OCI-LY7 (cell line): Measurements from ENCODE around the gene CEP162.

ENCODE experiments used
- EZH2phosphoT487 ChIP-seq: fragments of 200-600 bp; sonication (generic); IDR thresholded peaks from 2 replicates; pipeline ENCODE4 v1.6.1; 2018; ENCODE audit warnings: low read depth, borderline replicate concordance, mild to moderate bottlenecking, mixed run types, antibody characterized with exemption, low read length, moderate library complexity, mixed read lengths
- TF ChIP-seq, protein P1 (sequence below): fragments of 200-600 bp; sonication (generic); conservative IDR thresholded peaks from 2 replicates; pipeline ENCODE4 v1.5.1; 2014; ENCODE audit warnings: mild to moderate bottlenecking, antibody characterized with exemption, low read length, moderate library complexity, mixed read lengths

DNA sequence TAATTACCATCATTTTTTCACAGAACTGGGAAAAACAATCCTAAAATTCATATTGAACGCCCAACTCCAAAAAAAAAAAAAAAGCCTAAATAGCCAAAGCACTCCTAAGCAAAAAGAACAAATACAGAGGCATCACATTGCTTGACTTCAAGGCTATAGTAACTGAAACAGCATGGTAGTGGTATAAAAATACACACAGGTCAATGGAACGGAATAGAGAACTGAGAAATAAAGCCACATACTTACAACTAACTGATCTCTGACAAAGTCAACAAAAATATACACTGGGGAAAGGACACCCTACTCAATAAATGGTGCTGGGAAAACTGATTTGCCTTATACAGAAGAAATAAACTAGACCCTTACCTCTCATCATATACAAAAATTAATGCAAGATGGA, 104.3 kb downstream of the CEP162 start:
- TF ChIP-seq, protein P1, sequence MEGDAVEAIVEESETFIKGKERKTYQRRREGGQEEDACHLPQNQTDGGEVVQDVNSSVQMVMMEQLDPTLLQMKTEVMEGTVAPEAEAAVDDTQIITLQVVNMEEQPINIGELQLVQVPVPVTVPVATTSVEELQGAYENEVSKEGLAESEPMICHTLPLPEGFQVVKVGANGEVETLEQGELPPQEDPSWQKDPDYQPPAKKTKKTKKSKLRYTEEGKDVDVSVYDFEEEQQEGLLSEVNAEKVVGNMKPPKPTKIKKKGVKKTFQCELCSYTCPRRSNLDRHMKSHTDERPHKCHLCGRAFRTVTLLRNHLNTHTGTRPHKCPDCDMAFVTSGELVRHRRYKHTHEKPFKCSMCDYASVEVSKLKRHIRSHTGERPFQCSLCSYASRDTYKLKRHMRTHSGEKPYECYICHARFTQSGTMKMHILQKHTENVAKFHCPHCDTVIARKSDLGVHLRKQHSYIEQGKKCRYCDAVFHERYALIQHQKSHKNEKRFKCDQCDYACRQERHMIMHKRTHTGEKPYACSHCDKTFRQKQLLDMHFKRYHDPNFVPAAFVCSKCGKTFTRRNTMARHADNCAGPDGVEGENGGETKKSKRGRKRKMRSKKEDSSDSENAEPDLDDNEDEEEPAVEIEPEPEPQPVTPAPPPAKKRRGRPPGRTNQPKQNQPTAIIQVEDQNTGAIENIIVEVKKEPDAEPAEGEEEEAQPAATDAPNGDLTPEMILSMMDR: no peak
- TF ChIP-seq EZH2phosphoT487: no peak
